Activated T-cell treated with anti-CD3 and anti-CD28 coated beads for 48 hours (primary cell): ENCODE results near the gene CMIP.

Source experiments
- DNase-seq: peaks from one replicate; pipeline ENCODE4 v3.0.0-alpha.2; 2020; ENCODE audit warnings: low read depth

CMIP gene

DNA sequence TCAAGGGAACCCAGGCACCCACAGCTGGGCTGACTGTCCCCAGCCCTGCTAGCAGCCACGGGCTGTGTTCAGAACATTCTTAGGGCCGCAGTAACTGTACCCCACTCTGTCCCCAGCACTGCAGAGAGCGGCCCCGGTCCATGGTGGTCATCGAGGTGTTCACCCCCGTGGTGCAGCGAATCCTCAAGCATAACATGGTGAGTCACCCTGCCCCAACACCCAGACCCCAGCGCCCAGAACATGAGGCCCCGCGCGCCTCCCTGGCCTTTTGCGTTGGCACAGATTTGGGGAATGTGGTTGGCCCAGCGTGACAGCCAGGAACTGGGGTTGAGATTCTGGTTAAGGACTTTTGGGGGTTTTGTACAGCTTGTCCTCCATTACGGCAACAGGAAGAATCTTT is 219.5 kb downstream of the CMIP start:
- DNase-seq: no peak

GRCh38 chr16:81665588-81665987 is 221.0 kb downstream of the CMIP start:
- no peak for DNase-seq

DNA sequence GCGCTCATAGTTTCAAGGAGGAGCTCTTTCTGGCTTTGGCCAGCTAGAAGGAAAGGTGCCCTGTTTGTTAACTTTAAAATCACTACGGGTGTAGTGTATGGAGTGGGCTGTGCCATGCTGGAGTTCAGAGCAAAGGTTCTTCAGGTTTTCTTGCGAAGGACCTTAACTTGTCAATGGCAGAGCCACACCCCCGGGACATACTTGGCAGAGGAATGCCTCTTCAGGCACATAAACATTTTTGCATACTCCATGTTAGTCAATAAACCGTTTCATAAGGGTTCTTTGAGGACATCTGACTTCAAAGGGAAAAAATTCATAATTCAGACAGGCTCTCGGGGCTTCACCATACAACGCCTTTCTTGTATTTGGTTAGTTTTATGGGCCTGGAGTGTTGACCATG is 221.5 kb downstream of the CMIP start:
- DNase-seq: no peak

- DNase-seq: no peak
Measured at GRCh38 chr16:81668243-81669097, 223.9 kb downstream of the CMIP start.

DNA sequence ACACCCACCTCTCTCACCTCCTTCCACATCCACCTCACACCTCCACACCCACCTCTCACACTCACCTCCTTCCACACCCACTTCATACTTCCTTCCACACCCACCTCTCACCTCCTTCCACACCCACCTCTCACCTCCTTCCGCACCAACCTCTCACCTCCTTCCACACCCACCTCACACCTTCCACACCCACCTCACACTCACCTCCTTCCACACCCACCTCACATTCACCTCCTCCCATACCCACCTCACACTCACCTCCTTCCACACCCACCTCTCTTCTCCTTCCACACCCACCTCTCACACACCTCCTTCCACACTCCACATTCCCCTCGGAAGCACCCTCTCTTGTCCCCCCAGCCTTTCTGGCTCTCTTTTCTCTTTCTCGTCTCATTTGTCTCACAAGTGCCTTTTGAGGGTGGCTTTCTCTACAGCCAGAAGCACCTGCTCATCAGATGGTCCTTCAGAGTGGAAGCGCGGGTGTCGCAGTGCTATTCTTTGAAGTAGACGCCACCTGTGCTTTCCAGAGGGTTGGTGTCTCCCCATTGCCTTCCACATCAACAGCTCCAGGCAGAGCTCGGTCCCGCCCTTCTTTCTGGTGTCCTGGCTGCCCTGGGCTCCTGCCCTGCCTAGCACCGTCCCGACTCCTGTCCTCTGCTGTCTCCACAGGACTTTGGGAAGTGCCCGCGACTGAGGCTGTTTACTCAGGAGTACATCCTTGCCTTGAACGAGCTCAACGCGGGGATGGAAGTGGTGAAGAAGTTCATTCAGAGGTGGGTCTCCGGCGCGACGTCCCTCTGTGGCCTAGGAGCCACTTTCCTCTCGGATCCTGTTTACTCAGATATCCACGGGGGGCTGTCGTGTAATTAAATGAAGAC is 225.1 kb downstream of the CMIP start:
- DNase-seq: no peak

- DNase-seq: no peak
Measured at GRCh38 chr16:81671738-81672597, 227.4 kb downstream of the CMIP start.

DNA sequence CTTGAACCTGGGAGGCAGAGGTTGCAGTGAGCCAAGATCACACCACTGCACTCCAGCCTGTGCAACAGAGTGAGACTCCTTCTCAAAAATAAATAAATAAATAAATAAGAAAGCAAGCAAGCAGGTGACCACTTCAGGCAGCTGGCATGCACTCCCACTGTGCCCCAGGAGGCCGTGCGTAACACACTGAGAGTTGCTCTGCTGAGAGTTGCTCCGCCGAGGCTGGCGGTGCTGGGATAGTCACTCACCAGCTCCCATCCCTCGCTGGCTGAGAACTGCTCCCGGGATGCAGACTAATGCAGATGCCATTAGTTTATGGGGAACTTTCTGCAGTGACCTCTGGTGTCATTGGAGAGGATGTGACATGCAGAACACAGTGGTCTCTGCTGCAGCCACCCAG is 228.8 kb downstream of the CMIP start:
- no peak for DNase-seq

GRCh38 chr16:81675662-81676061 is 231.1 kb downstream of the CMIP start:
- DNase-seq: no peak

GRCh38 chr16:81676066-81676882 is 231.7 kb downstream of the CMIP start:
- DNase-seq: no peak

GRCh38 chr16:81676883-81677737 is 232.5 kb downstream of the CMIP start:
- DNase-seq: no peak

GRCh38 chr16:81678326-81679095 is 233.9 kb downstream of the CMIP start:
- DNase-seq: no peak

GRCh38 chr16:81679721-81680430 is 235.3 kb downstream of the CMIP start:
- no peak for DNase-seq

- DNase-seq: no peak
Measured at GRCh38 chr16:81680444-81681275, 236.1 kb downstream of the CMIP start.

- DNase-seq: no peak
Measured at GRCh38 chr16:81681311-81681710, 236.7 kb downstream of the CMIP start.

GRCh38 chr16:81684242-81684837 is 239.7 kb downstream of the CMIP start:
- DNase-seq: no peak

DNA sequence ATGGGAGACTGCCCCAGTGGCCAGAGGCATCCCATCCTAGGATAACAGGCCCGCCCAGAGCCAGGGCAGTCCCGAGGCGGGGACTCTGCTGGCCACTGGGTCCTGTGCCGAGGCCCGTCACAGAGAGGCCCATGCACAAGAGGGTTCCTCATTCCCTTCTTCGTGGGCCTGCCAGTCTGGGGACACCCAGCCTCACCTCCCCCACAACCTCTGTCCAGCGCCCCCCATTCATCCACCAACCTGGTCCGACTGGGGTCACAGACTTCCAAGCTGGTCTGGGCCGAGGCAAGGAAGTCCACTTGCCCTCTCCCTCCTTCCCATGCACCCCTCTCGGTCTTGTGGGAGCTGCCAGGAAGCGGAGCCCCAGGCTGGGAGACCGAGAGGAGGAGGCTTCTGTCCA is 240.3 kb downstream of the CMIP start:
- DNase-seq: no peak

GRCh38 chr16:81686391-81687130 is 242.0 kb downstream of the CMIP start:
- DNase-seq: no peak
